Upper lobe of left lung (tissue), 6 donors: ENCODE data around the gene ANKMY1. TPM values are rescaled to one million over a fixed set of nuclear protein-coding genes. Genes with fewer than 3 reads are reported as not detected.

Experiments used
- ATAC-seq, 2 donors: fragments of 200-7000 bp; cut with Tn5 transposase; one replicate each; pipeline ENCODE4 v1.9.1; 2022; ENCODE audit warnings: mild to moderate bottlenecking in 2 of 2, moderate library complexity in 2 of 2; ENCODE audit not compliant: low FRiP score in 2 of 2
- DNase-seq, 2 donors: peaks; one replicate each; pipeline ENCODE4 v3.0.0-alpha.2; 2019 to 2020
- H3K27ac ChIP-seq, 4 donors: fragments of 200-600 bp; sonication (generic); one replicate each; pipeline ENCODE4 v1.5.1; 2016 to 2019
- H3K27me3 ChIP-seq, 4 donors: fragments of 200-600 bp; sonication (generic); one replicate each; pipeline ENCODE4 v1.5.1; 2017 to 2019
- H3K36me3 ChIP-seq, 4 donors: fragments of 200-600 bp; sonication (generic); one replicate each; pipeline ENCODE4 v1.5.1; 2016 to 2019
- H3K4me1 ChIP-seq, 4 donors: fragments of 200-600 bp; sonication (generic); one replicate each; pipeline ENCODE4 v1.5.1; 2018 to 2019
- H3K4me3 ChIP-seq, 4 donors: fragments of 200-600 bp; sonication (generic); one replicate each; pipeline ENCODE4 v1.5.1; 2017 to 2019; ENCODE audit warnings: mild to moderate bottlenecking in 2 of 4, moderate library complexity in 1 of 4
- H3K9me3 ChIP-seq, 4 donors: fragments of 200-600 bp; sonication (generic); one replicate each; pipeline ENCODE4 v1.5.1; 2018 to 2019
- CTCF ChIP-seq, 6 experiments: fragments of 450-650 bp in 4 of 6; fragments of 200-600 bp in 2 of 6; sonication (generic) in 2 of 6; IDR thresholded peaks; one replicate each; pipeline ENCODE4 v1.5.1; 2016 to 2019; ENCODE audit warnings: antibody characterized with exemption in 6 of 6
- EP300 ChIP-seq, 4 donors: sonication (generic); formaldehyde crosslinking; IDR thresholded peaks; one replicate each; pipeline ENCODE4 v1.5.1; 2017; ENCODE audit warnings: antibody characterized with exemption in 4 of 4, control low read depth in 2 of 4
- POLR2A ChIP-seq, 4 donors: fragments of 450-650 bp; IDR thresholded peaks; one replicate each; pipeline ENCODE4 v1.5.1; 2016 to 2017; ENCODE audit warnings: antibody characterized with exemption in 4 of 4, mild to moderate bottlenecking in 2 of 4
- POLR2AphosphoS5 ChIP-seq, 2 donors: sonication (generic); formaldehyde crosslinking; IDR thresholded peaks; one replicate each; pipeline ENCODE4 v1.5.1; 2017; ENCODE audit warnings: antibody characterized with exemption in 2 of 2
- WGBS, 2 donors: methylation state at CpG; one replicate each; pipeline ENCODE4 v1.1.5; 2017 to 2018; 5-methylcytosine and 5-hydroxymethylcytosine counted together
- total RNA-seq, 6 donors: library from RNA; depleted of rRNA in 4 of 6; stranded (reverse); fragments of >200 nt in 4 of 6; gene quantifications; one replicate each; pipeline versions ENCODE4 v1.1.0 to v1.2.1, GENCODE V29; 2016 to 2021
- donor health status: DM: no; HTN: no; CAD: no; lungs with moderate emphysema.
- donor health status: DM: no; HTN: yes; CAD: no; lungs with severe emphysema.

The ANKMY1 gene
- total RNA-seq, 6 donors from 2014 or later, result 23.7 to 97.4 (median 26.9) TPM

DNA sequence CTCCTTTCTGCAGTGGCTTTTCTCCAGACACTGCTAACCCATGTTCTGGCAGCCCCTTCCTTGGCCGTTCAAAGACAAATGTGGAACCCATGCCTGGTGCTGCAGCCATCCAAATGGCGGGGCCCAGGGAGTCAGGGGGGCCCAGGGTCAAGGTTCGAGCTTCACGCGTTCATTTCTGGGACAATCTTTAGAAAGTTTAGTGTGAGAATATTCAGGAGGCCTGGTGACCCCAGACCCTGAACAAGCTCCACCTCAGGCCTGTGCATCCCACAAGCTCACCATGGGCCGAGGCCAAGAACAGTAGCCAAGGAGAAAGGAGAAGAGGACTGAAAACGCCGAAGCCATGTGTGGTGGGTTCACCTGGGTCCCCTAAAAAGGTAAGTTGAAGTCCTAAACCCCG, 54.4 kb downstream of the ANKMY1 start:
- DNase-seq, result peak in 1 of 2 donors; percentile 15
- Histone ChIP-seq H3K4me3 (no peak overlapping the region), H3K4me1 (no peaks in the 10 kb centered on the region), H3K36me3 (peaks cover 0 to 22% (median 19%) of the 10 kb centered on the region in 4 donors), H3K9me3 (no peaks in the 10 kb centered on the region), H3K27ac (no peak overlapping the region), H3K27me3 (no peaks in the 10 kb centered on the region)
- no peak for TF ChIP-seq CTCF (IDR thresholded peaks at IDR 0.05)
- no peak for TF ChIP-seq EP300 (IDR thresholded peaks at IDR 0.05)
- TF ChIP-seq POLR2A (IDR thresholded peaks at IDR 0.05), result no peak
- TF ChIP-seq POLR2AphosphoS5 (IDR thresholded peaks at IDR 0.05), result no peak
- ATAC-seq, result no peak
- WGBS, 2 donors, result 92 to 97% methylated on average over 8 to 9 of the region's 9 CpGs

- no peak for ATAC-seq
- Histone ChIP-seq H3K9me3 (no peaks in the 10 kb centered on the region), H3K4me3 (no peak overlapping the region), H3K27me3 (no peaks in the 10 kb centered on the region), H3K27ac (no peak overlapping the region), H3K36me3 (peaks cover 0 to 27% (median 19%) of the 10 kb centered on the region in 4 donors), H3K4me1 (no peaks in the 10 kb centered on the region)
- TF ChIP-seq EP300 (IDR thresholded peaks at IDR 0.05), result no peak
- no peak for TF ChIP-seq POLR2AphosphoS5 (IDR thresholded peaks at IDR 0.05)
- TF ChIP-seq POLR2A (IDR thresholded peaks at IDR 0.05), result no peak
- no peak for TF ChIP-seq CTCF (IDR thresholded peaks at IDR 0.05)
- 80 to 91% methylated on average over 13 to 14 of the region's 14 CpGs for WGBS, 2 donors
- DNase-seq, result peak in 1 of 2 donors; percentile 7
Observed at GRCh38 chr2:240502430-240503121, 55.2 kb downstream of the ANKMY1 start.

DNA sequence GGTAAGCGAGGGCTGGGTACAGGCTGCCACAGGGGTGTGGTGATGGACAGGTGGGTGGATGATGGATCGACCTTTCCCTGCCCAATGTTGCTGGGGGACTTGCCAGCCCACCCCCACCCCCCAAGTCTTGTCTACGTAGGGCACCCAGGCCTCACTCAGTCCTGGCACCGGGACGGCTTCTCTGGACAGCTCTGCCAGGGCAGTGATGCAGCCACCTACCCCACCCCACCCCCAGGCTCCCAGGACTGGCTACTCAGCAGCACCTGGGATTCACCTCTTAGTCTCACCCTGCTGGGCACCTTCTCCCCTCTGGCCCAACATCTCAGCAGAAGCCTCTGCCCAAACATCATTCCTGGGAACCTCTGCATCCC, 55.7 kb downstream of the ANKMY1 start:
- no peaks in the 10 kb centered on the region for H3K9me3 ChIP-seq
- ATAC-seq (no peak), DNase-seq (peak in 1 of 2 donors; percentile 18)
- no peak overlapping the region for H3K27ac ChIP-seq
- peaks cover 0 to 28% (median 19%) of the 10 kb centered on the region in 4 donors for H3K36me3 ChIP-seq
- H3K4me1 ChIP-seq, result no peaks in the 10 kb centered on the region
- TF ChIP-seq EP300 (IDR thresholded peaks at IDR 0.05) (no peak), CTCF (IDR thresholded peaks at IDR 0.05) (no peak), POLR2AphosphoS5 (IDR thresholded peaks at IDR 0.05) (no peak), POLR2A (IDR thresholded peaks at IDR 0.05) (no peak)
- H3K27me3 ChIP-seq, result no peaks in the 10 kb centered on the region
- WGBS, 2 donors, result 94 to 100% methylated on average over 2 to 5 of the region's 5 CpGs
- no peak overlapping the region for H3K4me3 ChIP-seq

- peaks cover 0 to 33% (median 19%) of the 10 kb centered on the region in 4 donors for H3K36me3 ChIP-seq
- no peak overlapping the region for H3K4me3 ChIP-seq
- no peak overlapping the region for H3K27ac ChIP-seq
- 89 to 93% methylated on average over 10 to 12 of the region's 13 CpGs for WGBS, 2 donors
- no peaks in the 10 kb centered on the region for H3K4me1 ChIP-seq
- no peak for TF ChIP-seq POLR2A (IDR thresholded peaks at IDR 0.05)
- TF ChIP-seq CTCF (IDR thresholded peaks at IDR 0.05), result no peak
- no peak for TF ChIP-seq EP300 (IDR thresholded peaks at IDR 0.05)
- TF ChIP-seq POLR2AphosphoS5 (IDR thresholded peaks at IDR 0.05), result no peak
- no peaks in the 10 kb centered on the region for H3K9me3 ChIP-seq
- no peaks in the 10 kb centered on the region for H3K27me3 ChIP-seq
- ATAC-seq, result no peak
- peak in 1 of 2 donors; percentile 9 for DNase-seq
Observed at GRCh38 chr2:240501531-240501991, 56.2 kb downstream of the ANKMY1 start.
